Activated T-helper 17 cell treated with anti-CD3 and anti-CD28 coated beads, Interleukin-2, amount 50 U/mL, for 72 hours (primary cell): Measurements from ENCODE around the gene PITHD1. TPM values are rescaled to one million over a fixed set of nuclear protein-coding genes. Genes with fewer than 3 reads are reported as not detected.
"Not testable (repeated sequence)": the region's sequence is repeated elsewhere in the genome, so short reads cannot be mapped to it uniquely, and the experiment has no call there.

ENCODE experiments used
- ATAC-seq: fragments of 150-1000 bp; cut with Tn5 transposase; replicated peaks from 2 replicates; pipeline ENCODE4 v1.10.0; 2021; ENCODE audit warnings: mild to moderate bottlenecking, moderate library complexity
- H3K27ac Mint-ChIP-seq: one replicate; pipeline ENCODE4 v1.8.0; 2022; ENCODE audit warnings: mixed read lengths
- H3K27me3 Mint-ChIP-seq: one replicate; pipeline ENCODE4 v1.8.0; 2022; ENCODE audit warnings: mixed read lengths
- H3K36me3 Mint-ChIP-seq: one replicate; pipeline ENCODE4 v1.8.0; 2022; ENCODE audit warnings: low read depth, mild to moderate bottlenecking, mixed read lengths
- H3K4me1 Mint-ChIP-seq: one replicate; pipeline ENCODE4 v1.8.0; 2022; ENCODE audit warnings: mixed read lengths
- H3K4me3 Mint-ChIP-seq: one replicate; pipeline ENCODE4 v1.8.0; 2022; ENCODE audit warnings: mild to moderate bottlenecking, mixed read lengths
- H3K9me3 Mint-ChIP-seq: one replicate; pipeline ENCODE4 v1.8.0; 2022; ENCODE audit warnings: mixed read lengths
- total RNA-seq, 2 donors: library from RNA; stranded (reverse); gene quantifications; one replicate each; pipeline ENCODE4 v1.2.3, GENCODE V29; 2022

The PITHD1 gene
- total RNA-seq, 2 donors from 2014 or later = 60.7 to 93.9 TPM

DNA sequence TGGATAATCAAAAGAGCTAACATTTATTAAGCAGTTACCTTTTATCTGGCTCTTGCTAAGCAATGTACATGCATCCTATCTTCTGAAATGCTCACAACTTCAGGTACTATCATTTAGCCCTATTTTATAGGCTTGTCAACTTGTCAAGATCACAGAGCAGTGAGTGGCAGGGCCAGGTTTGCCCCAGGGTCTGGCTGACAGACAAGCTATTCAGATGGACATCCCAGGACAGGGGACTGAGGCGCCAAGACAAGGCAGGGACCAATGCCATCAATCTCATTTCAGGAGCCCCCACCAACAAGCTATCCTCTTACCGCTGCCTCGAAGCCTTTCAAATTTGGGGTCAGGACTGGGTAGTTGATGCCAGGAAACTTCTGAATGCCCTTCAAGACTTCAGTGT, 38.1 kb downstream of the PITHD1 start:
- peaks cover under 1% of the 10 kb centered on the region for H3K4me1 Mint-ChIP-seq
- ATAC-seq = no peak

DNA sequence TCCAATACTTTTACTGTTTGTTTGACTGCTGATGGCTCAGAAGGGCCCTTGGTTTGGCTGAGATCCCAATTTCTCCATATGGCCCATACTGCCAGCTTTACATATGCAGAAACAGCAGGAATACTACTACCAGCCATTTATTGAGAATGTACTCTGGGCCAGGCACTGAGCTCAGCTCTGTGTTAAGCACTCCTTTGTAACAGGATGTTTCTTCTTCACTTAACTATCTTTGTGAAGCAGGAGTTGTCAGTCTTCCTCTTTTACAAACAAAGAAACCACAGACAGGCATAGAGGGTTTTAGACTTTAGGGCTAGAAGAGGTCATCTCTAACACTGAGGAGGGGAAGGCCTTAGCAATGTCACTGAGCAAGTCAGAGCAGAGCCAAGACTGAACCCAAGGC, 38.7 kb downstream of the PITHD1 start:
- no peak for ATAC-seq
- Mint-ChIP-seq H3K36me3 (peaks cover 80% of the 10 kb centered on the region), H3K4me1 (peaks cover 4% of the 10 kb centered on the region), H3K4me3 (no peak overlapping the region), H3K9me3 (no peaks in the 10 kb centered on the region), H3K27ac (no peak overlapping the region), H3K27me3 (no peaks in the 10 kb centered on the region)

More for the DNA sequence above, 38.1 kb downstream of the PITHD1 start:
- no peaks in the 10 kb centered on the region for H3K9me3 Mint-ChIP-seq
- H3K27ac Mint-ChIP-seq = no peak overlapping the region
- H3K4me3 Mint-ChIP-seq = no peak overlapping the region
- H3K36me3 Mint-ChIP-seq = peaks cover 80% of the 10 kb centered on the region
- no peaks in the 10 kb centered on the region for H3K27me3 Mint-ChIP-seq

DNA sequence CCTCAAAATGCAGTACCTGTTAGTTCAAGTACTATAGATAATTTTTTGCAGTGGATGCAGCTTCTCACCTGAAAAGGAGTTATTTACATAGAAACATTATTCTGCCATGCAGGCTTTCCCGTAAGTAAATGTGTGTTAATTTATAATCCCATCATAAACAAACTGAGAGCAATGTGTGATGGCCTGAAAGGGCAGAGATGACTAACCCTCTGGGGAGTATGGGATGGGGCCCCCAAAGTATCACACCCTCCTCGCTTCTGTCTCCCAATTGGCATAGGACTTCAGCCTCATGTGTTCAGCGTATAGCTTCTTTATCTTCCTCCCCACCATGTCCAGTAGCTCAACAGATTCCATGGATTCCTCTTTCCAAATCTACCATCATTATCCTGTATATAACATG, 39.4 kb downstream of the PITHD1 start:
- peaks cover 5% of the 10 kb centered on the region for H3K4me1 Mint-ChIP-seq
- no peaks in the 10 kb centered on the region for H3K9me3 Mint-ChIP-seq
- no peak overlapping the region for H3K27ac Mint-ChIP-seq
- peaks cover 75% of the 10 kb centered on the region for H3K36me3 Mint-ChIP-seq
- ATAC-seq = no peak
- no peak overlapping the region for H3K4me3 Mint-ChIP-seq
- no peaks in the 10 kb centered on the region for H3K27me3 Mint-ChIP-seq

DNA sequence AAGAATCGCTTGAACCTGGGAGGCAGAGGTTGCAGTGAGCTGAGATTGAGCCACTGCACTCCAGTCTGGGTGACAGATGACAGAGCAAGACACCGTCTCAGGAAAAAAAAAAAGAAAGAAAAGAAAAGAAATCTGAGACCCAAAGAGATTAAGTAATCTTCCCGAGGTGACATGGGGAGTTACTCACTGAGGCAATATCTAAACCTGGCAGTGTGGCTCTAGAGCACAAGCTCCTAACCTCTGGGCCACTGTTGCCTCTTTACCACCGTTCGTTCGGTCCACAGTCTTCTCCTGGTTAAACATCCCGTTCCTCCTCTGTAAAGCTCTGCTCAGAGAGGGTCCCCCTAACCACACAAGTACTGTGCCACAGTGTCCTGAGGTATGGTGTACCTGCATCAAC, 45.5 kb downstream of the PITHD1 start:
- Mint-ChIP-seq H3K9me3 (no peaks in the 10 kb centered on the region), H3K4me3 (peak overlapping the region; percentile 90), H3K4me1 (peaks cover 10% of the 10 kb centered on the region), H3K36me3 (peaks cover 37% of the 10 kb centered on the region), H3K27me3 (no peaks in the 10 kb centered on the region), H3K27ac (peak overlapping the region; percentile 97)
- ATAC-seq = no peak

DNA sequence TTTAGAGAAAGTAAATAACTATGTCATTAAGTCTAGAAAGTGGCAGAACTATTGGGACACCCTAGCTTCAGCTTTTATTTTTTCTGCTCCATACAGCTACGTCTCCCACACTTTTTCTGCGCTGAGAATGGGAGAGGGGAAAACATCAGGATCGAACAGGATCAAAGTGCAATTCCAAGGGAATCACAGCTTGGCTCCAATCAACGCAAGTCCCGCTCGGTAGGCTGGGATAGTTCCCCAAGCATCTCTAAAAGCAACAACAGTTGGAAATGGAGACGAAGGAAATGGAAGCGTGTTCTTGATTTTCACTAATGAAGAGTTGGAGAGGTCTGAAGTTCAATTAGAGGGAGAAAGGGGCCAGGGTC, 46.5 kb downstream of the PITHD1 start:
- Mint-ChIP-seq H3K9me3 (no peaks in the 10 kb centered on the region), H3K27me3 (no peaks in the 10 kb centered on the region), H3K27ac (peak overlapping the region; percentile 97), H3K36me3 (peaks cover 33% of the 10 kb centered on the region), H3K4me3 (peak overlapping the region; percentile 90), H3K4me1 (peaks cover 10% of the 10 kb centered on the region)
- no peak for ATAC-seq

DNA sequence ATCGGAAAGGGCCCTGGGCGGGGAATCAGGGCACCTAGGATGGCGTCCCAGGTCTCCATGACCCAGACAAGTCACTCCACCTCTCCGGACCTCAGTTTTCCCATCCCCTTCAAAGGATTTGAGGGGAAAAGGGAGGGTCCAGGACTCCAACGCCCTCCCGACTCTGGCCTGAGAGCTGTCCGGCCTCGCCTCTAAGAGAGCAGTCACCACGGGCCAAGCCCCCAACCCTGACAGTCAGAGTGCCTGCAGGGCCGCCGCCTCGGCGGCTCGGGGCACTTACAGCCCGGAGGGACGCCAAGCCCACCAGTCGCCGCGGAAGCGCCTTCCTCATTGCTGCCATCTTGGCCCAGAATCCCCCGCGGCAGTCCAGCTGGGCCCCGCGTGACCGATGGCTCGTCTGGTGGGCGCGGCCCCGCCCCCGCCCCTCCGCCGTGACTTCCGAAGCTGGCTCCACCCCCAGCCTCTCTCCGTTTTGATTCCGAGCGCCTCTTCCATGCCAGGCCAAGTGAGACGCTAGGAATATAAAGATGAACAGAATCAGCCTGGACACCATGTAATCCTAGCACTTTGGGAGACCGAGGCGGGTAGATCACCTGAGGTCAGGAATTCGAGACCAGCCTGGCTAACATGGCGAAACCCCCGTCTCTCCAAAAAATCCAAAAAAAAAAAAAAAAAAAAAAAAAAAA, 47.0 kb downstream of the PITHD1 start, which contains the start of gene HMGCL:
Gene HMGCL (minus strand): TSS at position 354 of the 686 bp plus-strand sequence. CDS start 14 bp downstream, at position 340.
- ATAC-seq = peak; percentile 88
- Mint-ChIP-seq H3K9me3 (no peaks in the 10 kb centered on the region), H3K4me1 (peaks cover 10% of the 10 kb centered on the region), H3K27me3 (no peaks in the 10 kb centered on the region), H3K4me3 (peak within 1 kb of the TSS; percentile 90), H3K36me3 (peaks cover 28% of the 10 kb centered on the region), H3K27ac (peak within 1 kb of the TSS; percentile 97)

DNA sequence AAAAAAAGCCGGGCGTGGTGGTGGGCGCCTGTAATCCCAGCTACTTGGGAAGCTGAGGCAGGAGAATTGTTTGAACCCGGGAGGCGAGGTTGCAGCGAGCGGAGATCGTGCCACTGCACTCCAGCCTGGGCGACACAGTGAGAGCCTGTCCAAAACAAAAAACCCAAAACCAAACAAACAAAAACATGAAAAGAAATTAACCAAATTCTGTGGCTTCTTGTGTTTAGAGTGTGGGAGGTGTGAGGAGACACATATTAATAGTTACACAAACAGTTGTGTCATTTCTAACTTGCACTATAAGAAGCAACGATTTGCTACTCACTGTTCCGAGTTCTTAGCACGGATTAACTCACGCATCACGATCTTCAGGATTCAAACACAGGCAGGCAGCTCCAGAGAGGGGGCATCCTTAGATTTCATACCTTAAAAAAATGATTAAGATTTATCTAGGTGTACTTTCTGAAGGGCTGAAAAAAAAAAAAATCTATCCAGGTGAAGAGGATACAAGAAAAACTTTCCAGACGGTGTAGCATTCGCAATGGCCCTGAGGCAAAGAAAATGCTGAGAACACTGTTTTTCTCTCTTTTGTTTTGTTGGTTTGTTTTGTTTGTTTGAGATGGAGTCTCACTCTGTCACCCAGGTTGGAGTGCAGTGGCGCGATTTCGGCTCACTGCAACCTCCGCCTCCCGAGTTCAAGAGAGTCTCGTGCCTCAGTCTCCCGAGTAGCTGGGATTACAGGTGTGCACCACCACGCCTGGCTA, 47.7 kb downstream of the PITHD1 start:
- peaks cover 10% of the 10 kb centered on the region for H3K4me1 Mint-ChIP-seq
- H3K27ac Mint-ChIP-seq = peak overlapping the region; percentile 97
- no peaks in the 10 kb centered on the region for H3K9me3 Mint-ChIP-seq
- peak; percentile 81 for ATAC-seq
- no peaks in the 10 kb centered on the region for H3K27me3 Mint-ChIP-seq
- peak overlapping the region; percentile 90 for H3K4me3 Mint-ChIP-seq
- H3K36me3 Mint-ChIP-seq = peaks cover 20% of the 10 kb centered on the region

DNA sequence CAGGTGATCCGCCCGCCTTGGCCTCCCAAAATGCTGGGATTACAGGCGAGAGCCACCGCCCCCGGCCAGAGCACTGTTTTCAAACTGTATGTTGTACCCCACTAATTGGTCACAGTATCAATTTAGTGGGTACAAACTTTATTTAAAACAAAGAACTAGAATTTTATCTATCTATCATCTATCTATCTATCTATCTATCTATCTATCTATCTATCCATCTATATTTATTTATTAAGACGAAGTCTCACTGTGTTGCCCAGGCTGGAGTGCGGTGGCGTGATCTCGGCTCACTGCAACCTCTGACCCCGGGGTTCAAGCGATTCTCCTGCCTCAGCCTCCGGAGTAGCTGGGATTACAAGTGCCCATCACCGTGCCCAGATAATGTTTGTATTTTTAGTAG, 48.4 kb downstream of the PITHD1 start:
- ATAC-seq, H3K27me3 Mint-ChIP-seq: not testable (repeated sequence)

DNA sequence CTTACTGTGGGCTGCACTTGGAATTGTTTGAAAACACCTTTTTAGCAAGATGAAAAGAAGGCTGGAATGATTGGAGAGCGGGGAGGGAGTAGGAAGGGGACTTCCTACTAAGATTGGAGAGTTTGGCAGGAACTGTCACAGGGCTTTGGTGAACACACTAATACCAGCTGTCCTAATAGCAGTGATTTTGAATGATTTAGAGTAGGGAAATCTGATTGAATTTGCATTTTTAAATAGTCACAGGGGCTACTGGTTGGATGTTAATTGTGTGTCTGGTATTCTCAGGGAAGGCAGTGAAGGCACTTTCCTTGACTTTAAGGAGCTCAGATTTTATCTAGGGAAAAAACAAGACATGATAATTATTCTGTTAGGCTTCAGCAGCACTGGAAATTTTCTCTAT, 49.5 kb downstream of the PITHD1 start:
- Mint-ChIP-seq H3K27me3 (no peaks in the 10 kb centered on the region), H3K9me3 (no peaks in the 10 kb centered on the region), H3K27ac (no peak overlapping the region), H3K36me3 (peaks cover 20% of the 10 kb centered on the region), H3K4me3 (no peak overlapping the region), H3K4me1 (peaks cover 4% of the 10 kb centered on the region)
- no peak for ATAC-seq

More for the DNA sequence above, 48.4 kb downstream of the PITHD1 start:
- H3K36me3 Mint-ChIP-seq = peaks cover 20% of the 10 kb centered on the region
- peak overlapping the region; percentile 90 for H3K4me3 Mint-ChIP-seq
- H3K27ac Mint-ChIP-seq, H3K4me1 Mint-ChIP-seq, H3K9me3 Mint-ChIP-seq: not testable (repeated sequence)

DNA sequence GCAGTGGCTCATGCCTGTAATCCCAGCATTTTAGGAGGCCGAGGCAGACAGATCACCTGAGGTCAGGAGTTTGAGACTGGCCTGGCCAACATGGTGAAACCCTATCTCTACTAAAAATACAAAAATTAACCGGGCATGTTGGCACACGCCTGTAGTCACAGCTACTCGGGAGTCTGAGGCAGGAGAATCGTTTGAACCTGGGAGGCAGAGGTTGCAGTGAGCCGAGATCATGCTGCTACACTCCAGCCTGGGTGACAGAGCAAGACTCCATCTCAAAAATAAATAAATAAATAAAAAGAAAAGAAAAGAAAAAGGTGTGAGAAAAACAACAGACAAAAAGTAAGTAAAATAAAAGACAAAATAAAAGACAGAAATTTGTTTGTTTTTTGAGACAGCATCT, 55.9 kb downstream of the PITHD1 start:
- H3K4me1 Mint-ChIP-seq = not testable (repeated sequence)

DNA sequence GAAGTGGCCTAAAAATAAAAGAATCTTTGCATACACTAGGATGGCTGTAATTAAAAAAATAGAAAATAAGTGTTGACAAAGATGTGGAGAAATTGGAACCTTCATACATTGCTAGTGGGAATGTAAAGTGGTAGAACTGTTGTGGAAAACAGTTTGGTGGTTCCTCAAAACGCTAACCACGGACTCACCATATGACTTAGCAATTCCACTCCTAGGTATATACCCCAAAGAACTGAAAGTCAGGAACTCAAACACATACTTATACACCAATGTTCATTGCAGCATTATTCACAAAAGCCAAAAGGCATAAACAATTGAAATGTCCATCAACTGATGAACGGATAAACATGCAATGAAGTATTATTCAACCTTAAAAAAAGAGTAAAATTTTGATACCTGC, 57.8 kb downstream of the PITHD1 start:
- no peaks in the 10 kb centered on the region for H3K9me3 Mint-ChIP-seq
- peaks cover 10% of the 10 kb centered on the region for H3K27me3 Mint-ChIP-seq
- no peak overlapping the region for H3K4me3 Mint-ChIP-seq
- H3K4me1 Mint-ChIP-seq = peaks cover 9% of the 10 kb centered on the region
- peak; percentile 24 for ATAC-seq
- no peaks in the 10 kb centered on the region for H3K36me3 Mint-ChIP-seq
- H3K27ac Mint-ChIP-seq = no peak overlapping the region

More for the DNA sequence above, 55.9 kb downstream of the PITHD1 start:
- not testable (repeated sequence) for H3K36me3 Mint-ChIP-seq, H3K27ac Mint-ChIP-seq, H3K27me3 Mint-ChIP-seq, H3K9me3 Mint-ChIP-seq, H3K4me3 Mint-ChIP-seq, ATAC-seq

Other genes with a start within 250 kb of the PITHD1 start
- gene E2F2, start 247.2 kb upstream of the PITHD1 start, total RNA-seq = 10 to 100 TPM; 13.0 to 24.1 TPM
- gene ID3, start 218.9 kb upstream of the PITHD1 start, total RNA-seq = 10 to 100 TPM; 19.5 to 45.2 TPM
- gene RPL11, start 86.6 kb upstream of the PITHD1 start, total RNA-seq = 1,000 to 10,000 TPM; 1,075 to 1,450 TPM
- gene ELOA, start 34.9 kb upstream of the PITHD1 start, total RNA-seq = 10 to 100 TPM; 30.1 to 48.5 TPM
- gene LYPLA2, start 12.7 kb downstream of the PITHD1 start, total RNA-seq = 10 to 100 TPM; 70.0 to 94.8 TPM
- gene GALE, start 22.3 kb downstream of the PITHD1 start, total RNA-seq = 10 to 100 TPM; 56.6 to 57.1 TPM
- 10 to 100 TPM; 26.3 to 82.1 TPM for gene HMGCL, start 47.0 kb downstream of the PITHD1 start, total RNA-seq
- 1 to 10 TPM; 4.8 to 5.2 TPM for gene FUCA1, start 89.9 kb downstream of the PITHD1 start, total RNA-seq
- gene CNR2, start 134.9 kb downstream of the PITHD1 start, total RNA-seq = under 1 TPM; 0.04 to 0.08 TPM
- 100 to 1,000 TPM; 112 to 125 TPM for gene PNRC2, start 181.4 kb downstream of the PITHD1 start, total RNA-seq
- gene SRSF10, start 201.9 kb downstream of the PITHD1 start, total RNA-seq = 100 to 1,000 TPM; 168 to 199 TPM